Left cardiac atrium (tissue), 4 donors: ENCODE data around the gene CYP4F2. TPM values are rescaled to one million over a fixed set of nuclear protein-coding genes. Genes with fewer than 3 reads are reported as not detected.
"Not testable (repeated sequence)": the region's sequence is repeated elsewhere in the genome, so short reads cannot be mapped to it uniquely, and the experiment has no call there.

Experiments used
- ATAC-seq, 2 donors: fragments of 200-7000 bp; cut with Tn5 transposase; one replicate each; pipeline ENCODE4 v1.9.1; 2020; ENCODE audit warnings: mild to moderate bottlenecking in 2 of 2, moderate library complexity in 2 of 2
- DNase-seq: peaks from one replicate; pipeline ENCODE4 v3.0.0-alpha.2; 2020
- intact Hi-C, 2 donors: fragments of 100-400 bp; cut with DNase I; formaldehyde crosslinking; loops; one replicate each; pipeline versions ENCODE4 v1.14.1 to v1.15.1; 2022 to 2023
- long read RNA-seq: library from polyadenylated mRNA; unstranded; transcript quantifications from one replicate; pipeline ENCODE4 v2.0.0, GENCODE V29; 2021
- total RNA-seq, 2 donors: library from RNA; stranded (reverse); fragmentation: NEBNext Ultra II Directional; extraction: Animal tissue kit (Norgen Biotek cat#: 25700); gene quantifications; one replicate each; pipeline ENCODE4 v1.2.1, GENCODE V29; 2021
- donor health status: DM: no; HTN: yes; CAD: no.
- donor health status: DM: no; HTN: yes; CAD: no; lungs with severe emphysema.
- donor health status: DM: yes; HTN: yes; CAD: no.
- donor health status: Dilated cardiomyopathy.

Gene CYP4F2
- not detected for total RNA-seq
- long read RNA-seq: 0 reads

- ATAC-seq: no peak
- intact Hi-C loops: no loop called here
- no peak for DNase-seq
Measured at GRCh38 chr19:15897738-15898276, at the start of gene CYP4F2. CYP4F2 (minus strand) TSS chr19:15898074; CDS start chr19:15897611, 463 bp downstream.

- DNase-seq (no peak), ATAC-seq (no peak)
- intact Hi-C loops: no loop called here
Measured at GRCh38 chr19:15945301-15945700, 47.4 kb upstream of the CYP4F2 start.

GRCh38 chr19:15944401-15944800 lies 46.5 kb upstream of the CYP4F2 start:
- no peak for DNase-seq
- ATAC-seq: no peak

GRCh38 chr19:15937771-15938170 lies 39.9 kb upstream of the CYP4F2 start:
- DNase-seq: no peak
- intact Hi-C loops: no loop called here
- no peak for ATAC-seq

More at GRCh38 chr19:15944401-15944800, 46.5 kb upstream of the CYP4F2 start:
- intact Hi-C loops: no loop called here

GRCh38 chr19:15936950-15937349 lies 39.1 kb upstream of the CYP4F2 start:
- ATAC-seq (no peak), DNase-seq (no peak)
- intact Hi-C loops: no loop called here

GRCh38 chr19:15936173-15936572 lies 38.3 kb upstream of the CYP4F2 start:
- intact Hi-C loops: no loop called here
- no peak for ATAC-seq
- DNase-seq: no peak

- intact Hi-C loops: no loop called here
- no peak for DNase-seq
- ATAC-seq: no peak
Measured at GRCh38 chr19:15935167-15935702, 37.4 kb upstream of the CYP4F2 start.

GRCh38 chr19:15934332-15935078 lies 36.6 kb upstream of the CYP4F2 start, which contains the start of gene CYP4F11:
CYP4F11 (minus strand) TSS chr19:15934529; CDS start chr19:15934408, 121 bp downstream.
- DNase-seq (peak; percentile 58), ATAC-seq (peak; percentile 67 to 71)
- intact Hi-C loops: no loop called here

- DNase-seq, ATAC-seq, intact Hi-C loops: not testable (repeated sequence)
Measured at GRCh38 chr19:15933761-15934331, 36.0 kb upstream of the CYP4F2 start.

GRCh38 chr19:15928321-15928720 lies 30.4 kb upstream of the CYP4F2 start:
- ATAC-seq (no peak), DNase-seq (no peak)
- intact Hi-C loops: no loop called here

- intact Hi-C loops: no loop called here
- DNase-seq (no peak), ATAC-seq (no peak)
Measured at GRCh38 chr19:15926484-15926883, 28.6 kb upstream of the CYP4F2 start.

- no peak for DNase-seq
- ATAC-seq: no peak
- intact Hi-C loops: no loop called here
Measured at GRCh38 chr19:15923702-15924101, 25.8 kb upstream of the CYP4F2 start.

GRCh38 chr19:15922021-15922420 lies 24.1 kb upstream of the CYP4F2 start:
- ATAC-seq (no peak), DNase-seq (no peak)
- intact Hi-C loops: no loop called here

- intact Hi-C loops: no loop called here
- ATAC-seq: no peak
- DNase-seq: no peak
Measured at GRCh38 chr19:15919243-15919642, 21.4 kb upstream of the CYP4F2 start.

GRCh38 chr19:15915109-15915508 lies 17.2 kb upstream of the CYP4F2 start:
- ATAC-seq: no peak
- intact Hi-C loops: no loop called here
- no peak for DNase-seq

GRCh38 chr19:15913830-15914229 lies 16.0 kb upstream of the CYP4F2 start:
- DNase-seq: no peak
- ATAC-seq: no peak
- intact Hi-C loops: no loop called here

- ATAC-seq (no peak), DNase-seq (no peak)
- intact Hi-C loops: no loop called here
Measured at GRCh38 chr19:15913384-15913783, 15.5 kb upstream of the CYP4F2 start.

- intact Hi-C loops: no loop called here
- no peak for ATAC-seq
- no peak for DNase-seq
Measured at GRCh38 chr19:15911599-15912235, 13.8 kb upstream of the CYP4F2 start.

GRCh38 chr19:15905026-15905425 lies 7.2 kb upstream of the CYP4F2 start:
- intact Hi-C loops: no loop called here
- ATAC-seq (no peak), DNase-seq (no peak)

GRCh38 chr19:15902898-15903297 lies 5.0 kb upstream of the CYP4F2 start:
- ATAC-seq, DNase-seq, intact Hi-C loops: not testable (repeated sequence)
